ENCODE measurements around the gene HOXB9. TPM values are rescaled to one million over a fixed set of nuclear protein-coding genes. Genes with fewer than 3 reads are reported as not detected.
A peak's percentile ranks its signal among the peaks of the same experiment; 100 is the strongest.

Gene HOXB9
- total RNA-seq, 1 experiment from 2014 or later, result not detected

- WGBS (ENCODE audit: extremely low coverage, insufficient read length, low lambda C conversion rate), result no CpG with 5 or more reads among the region's 66 CpGs
- no peak overlapping the region for H3K14ac ChIP-seq (ENCODE audit: insufficient read depth, low read length)
- no peaks in the 10 kb centered on the region; the same call in 1 of the 2 replicates for H3K4me1 ChIP-seq (ENCODE audit: insufficient read depth, low read length)
- no peak overlapping the region for H4K5ac ChIP-seq (ENCODE audit: insufficient read length, low read depth, low read length)
- Mint-ChIP-seq H3K4me1 (peaks cover 7 to 12% of the 10 kb centered on the region in 2 experiments), H3K4me3 (peak overlapping the region in 1 of 2 experiments; percentile 77; a peak in 3 of 5 replicates), H3K27me3 (ENCODE audit: low read depth) (peaks cover 100% of the 10 kb centered on the region), H3K27ac (no peak overlapping the region), H3K36me3 (ENCODE audit: insufficient read depth in 1 of 3, low read depth in 3 of 3) (peaks cover 0 to 2% (median 0%) of the 10 kb centered on the region in 3 experiments; a peak in 1 of 7 replicates), H3K9me3 (peaks cover 3 to 18% of the 10 kb centered on the region in 2 experiments; a peak in 4 of 5 replicates)
- no peak overlapping the region for H3K4me2 ChIP-seq (ENCODE audit: insufficient read depth, insufficient read length, low read length)
- no peaks in the 10 kb centered on the region for H3K79me2 ChIP-seq (ENCODE audit: insufficient read depth, low read length)
- H3K18ac ChIP-seq (ENCODE audit: insufficient read length, low read depth, low read length), result no peak overlapping the region
- H3K4ac ChIP-seq (ENCODE audit: low read depth, low read length), result no peak overlapping the region
- no peak overlapping the region for H2AK5ac ChIP-seq (ENCODE audit: insufficient read length, low read length)
- H3K27ac ChIP-seq (ENCODE audit: insufficient read length, low read depth, low read length), result no peak overlapping the region
- no peak overlapping the region for H3K9ac ChIP-seq (ENCODE audit: extremely low read depth, insufficient read length, low read length)
- no peak overlapping the region for H3K23ac ChIP-seq (ENCODE audit: insufficient read length, low read depth, low read length)
- H3K23me2 ChIP-seq (ENCODE audit: insufficient read length, low read depth, low read length, poor library complexity, severe bottlenecking), result peaks cover 5% of the 10 kb centered on the region
- no peak overlapping the region for H2BK5ac ChIP-seq (ENCODE audit: insufficient read length, low read length)
- no peak overlapping the region for H4K91ac ChIP-seq (ENCODE audit: insufficient read length, low read depth, low read length)
- peaks cover 99% of the 10 kb centered on the region for H3K27me3 ChIP-seq (ENCODE audit: insufficient read depth, low read length)
- H3K9me3 ChIP-seq (ENCODE audit: control insufficient read depth, low read depth, low read length), result no peaks in the 10 kb centered on the region
- peak; percentile 87 for DNase-seq
- H3K56ac ChIP-seq (ENCODE audit: insufficient read length, low read depth, low read length), result no peak overlapping the region
- H2BK15ac ChIP-seq (ENCODE audit: low read depth, low read length), result no peak overlapping the region
- no peak overlapping the region for H2BK20ac ChIP-seq (ENCODE audit: low read depth, low read length, poor library complexity, severe bottlenecking)
- TF ChIP-seq, protein P1, sequence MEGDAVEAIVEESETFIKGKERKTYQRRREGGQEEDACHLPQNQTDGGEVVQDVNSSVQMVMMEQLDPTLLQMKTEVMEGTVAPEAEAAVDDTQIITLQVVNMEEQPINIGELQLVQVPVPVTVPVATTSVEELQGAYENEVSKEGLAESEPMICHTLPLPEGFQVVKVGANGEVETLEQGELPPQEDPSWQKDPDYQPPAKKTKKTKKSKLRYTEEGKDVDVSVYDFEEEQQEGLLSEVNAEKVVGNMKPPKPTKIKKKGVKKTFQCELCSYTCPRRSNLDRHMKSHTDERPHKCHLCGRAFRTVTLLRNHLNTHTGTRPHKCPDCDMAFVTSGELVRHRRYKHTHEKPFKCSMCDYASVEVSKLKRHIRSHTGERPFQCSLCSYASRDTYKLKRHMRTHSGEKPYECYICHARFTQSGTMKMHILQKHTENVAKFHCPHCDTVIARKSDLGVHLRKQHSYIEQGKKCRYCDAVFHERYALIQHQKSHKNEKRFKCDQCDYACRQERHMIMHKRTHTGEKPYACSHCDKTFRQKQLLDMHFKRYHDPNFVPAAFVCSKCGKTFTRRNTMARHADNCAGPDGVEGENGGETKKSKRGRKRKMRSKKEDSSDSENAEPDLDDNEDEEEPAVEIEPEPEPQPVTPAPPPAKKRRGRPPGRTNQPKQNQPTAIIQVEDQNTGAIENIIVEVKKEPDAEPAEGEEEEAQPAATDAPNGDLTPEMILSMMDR (conservative IDR thresholded peaks at IDR 0.05), result no peak
- no peaks in the 10 kb centered on the region for H3K79me1 ChIP-seq (ENCODE audit: insufficient read depth, low read depth, low read length, poor library complexity, severe bottlenecking)
- H3T11ph ChIP-seq (ENCODE audit: low read length), result no peak overlapping the region
- no peak overlapping the region for H2AFZ ChIP-seq (ENCODE audit: low read length)
- H2BK120ac ChIP-seq (ENCODE audit: low read depth, low read length, poor library complexity, severe bottlenecking), result no peak overlapping the region
- H4K8ac ChIP-seq (replicated peaks; ENCODE audit: insufficient read length, low read depth, low read length), result no peak overlapping the region
- no peak overlapping the region for H2BK12ac ChIP-seq (ENCODE audit: insufficient read length, low read depth, low read length)
- H4K20me1 ChIP-seq (ENCODE audit: control insufficient read depth, insufficient read depth, insufficient read length), result no peaks in the 10 kb centered on the region
Measured at GRCh38 chr17:48624544-48625494, 1.3 kb downstream of the HOXB9 start.

Measured in H9 (cell line).